Activated CD4-positive, alpha-beta T cell treated with anti-CD3 and anti-CD28 coated beads for 1 hour (primary cell): ENCODE results near the gene COL21A1.

Experiments used
- DNase-seq: peaks from one replicate; pipeline ENCODE4 v3.0.0-alpha.2; 2020

COL21A1 gene

DNA sequence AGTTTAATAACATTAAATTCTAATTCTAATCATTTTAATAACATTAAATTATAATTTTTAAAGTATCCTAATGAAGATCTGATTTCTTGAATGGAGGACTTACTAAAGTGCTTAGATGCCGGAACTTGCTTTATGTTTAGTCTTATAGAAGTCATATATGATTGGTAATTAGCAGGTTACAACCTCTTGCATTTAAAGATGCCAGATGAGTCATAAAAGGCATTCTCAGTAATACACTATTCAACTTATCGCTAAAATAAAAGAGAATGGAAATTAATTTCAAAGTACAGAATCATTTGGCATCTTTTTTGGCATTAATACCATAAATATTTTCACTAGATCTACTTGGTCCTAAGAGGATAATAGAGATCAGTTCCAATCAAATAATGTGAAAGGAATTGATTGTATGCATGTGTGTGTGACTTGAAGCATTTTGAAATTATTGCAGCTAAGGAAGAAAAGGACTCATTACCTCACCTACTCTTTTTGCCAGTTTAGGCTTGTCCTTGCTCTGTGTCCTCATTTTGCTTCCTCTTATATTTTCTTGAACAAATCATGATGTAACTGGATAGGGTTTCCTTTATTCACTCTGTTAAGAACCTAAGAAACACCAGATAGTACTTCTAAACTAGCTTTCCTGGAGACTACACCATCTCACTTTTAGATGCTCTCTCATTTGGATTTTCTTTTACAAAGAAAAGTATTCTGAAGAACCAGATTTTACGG, 2.7 kb downstream of the COL21A1 start:
- no peak for DNase-seq

- DNase-seq, result no peak
Measured at GRCh38 chr6:56244089-56244488, 3.3 kb downstream of the COL21A1 start.

GRCh38 chr6:56243518-56244070, 3.8 kb downstream of the COL21A1 start:
- no peak for DNase-seq

DNA sequence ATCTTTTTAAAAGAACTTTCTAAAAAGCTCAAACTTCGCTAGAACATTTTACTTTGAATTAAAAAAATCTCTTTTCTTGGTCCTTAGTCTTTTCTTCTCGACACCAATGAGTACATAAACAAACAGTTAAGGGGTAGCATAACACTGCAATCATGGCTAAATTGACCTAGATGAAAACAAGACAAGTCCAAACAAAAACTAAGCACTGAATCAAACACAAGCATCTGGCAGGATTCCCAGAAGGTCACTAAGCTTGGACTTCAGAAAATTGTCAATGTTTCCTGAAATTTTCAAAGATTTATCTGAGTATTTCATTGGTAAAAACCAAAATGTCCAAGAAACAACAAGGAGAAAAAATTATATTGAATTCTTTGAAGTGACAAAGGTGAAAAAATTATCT, 5.0 kb downstream of the COL21A1 start:
- DNase-seq, result no peak

GRCh38 chr6:56241124-56241802, 6.1 kb downstream of the COL21A1 start:
- DNase-seq, result no peak

- DNase-seq, result no peak
Measured at GRCh38 chr6:56238352-56238751, 9.0 kb downstream of the COL21A1 start.

- no peak for DNase-seq
Measured at GRCh38 chr6:56235245-56235644, 12.1 kb downstream of the COL21A1 start.

DNA sequence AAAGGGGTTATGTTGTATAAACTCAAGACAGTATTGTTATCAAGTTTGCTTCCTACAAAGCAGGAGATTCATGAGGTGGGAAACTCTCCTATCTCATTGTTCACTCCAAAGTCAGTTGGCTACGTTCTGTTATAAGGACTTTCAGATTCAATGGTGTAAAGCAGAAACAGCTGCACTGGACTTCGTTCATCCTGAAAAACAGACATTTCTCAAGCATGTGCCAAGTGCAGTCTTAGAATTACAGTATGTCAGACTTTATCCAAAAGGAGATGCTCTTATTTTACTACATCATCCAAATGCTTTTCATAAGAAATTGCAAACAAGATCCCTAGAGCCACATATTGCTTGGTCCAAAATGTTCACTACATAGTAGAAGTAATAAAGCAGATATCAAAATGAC, 14.9 kb downstream of the COL21A1 start:
- DNase-seq, result no peak

- DNase-seq, result no peak
Measured at GRCh38 chr6:56231827-56232226, 15.6 kb downstream of the COL21A1 start.

- DNase-seq, result no peak
Measured at GRCh38 chr6:56230976-56231566, 16.3 kb downstream of the COL21A1 start.

DNA sequence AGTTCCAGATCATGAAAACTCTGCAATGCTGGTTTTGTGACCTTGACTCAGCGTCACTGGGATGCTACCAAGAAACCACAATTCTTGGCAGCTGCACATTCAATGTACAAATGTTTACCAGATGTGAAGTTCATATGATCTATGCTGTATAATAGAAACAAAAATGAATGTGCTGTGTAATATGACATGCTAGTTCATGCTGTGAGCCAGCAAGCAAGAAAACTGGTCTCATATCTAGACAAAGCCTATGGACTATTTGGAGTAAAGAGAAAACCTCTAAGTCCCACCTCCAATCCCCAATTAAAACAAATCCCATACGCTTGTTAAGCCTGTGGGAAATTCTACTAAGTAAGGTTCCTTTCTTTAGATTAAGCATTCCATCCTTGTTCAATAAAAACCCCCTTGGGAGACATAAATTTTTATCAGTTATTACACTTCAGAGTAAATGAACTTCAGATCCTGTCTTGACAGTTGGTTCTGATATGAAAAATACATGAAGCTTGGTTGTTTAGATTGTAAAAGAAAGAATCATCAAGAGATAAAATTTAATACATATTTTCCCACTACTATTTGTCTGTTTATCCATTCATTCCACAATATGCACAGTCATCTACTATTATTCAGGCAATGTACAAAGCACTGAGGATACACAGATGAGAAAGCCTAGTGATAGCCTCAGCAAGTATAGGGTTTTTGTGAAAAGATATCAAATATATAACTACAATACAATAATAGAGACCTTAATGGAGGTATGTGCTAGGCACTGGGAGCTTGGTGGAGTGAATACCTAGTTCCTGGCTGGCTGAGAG, 20.1 kb downstream of the COL21A1 start:
- DNase-seq, result no peak

- no peak for DNase-seq
Measured at GRCh38 chr6:56223995-56224394, 23.4 kb downstream of the COL21A1 start.

GRCh38 chr6:56222499-56222898, 24.9 kb downstream of the COL21A1 start:
- no peak for DNase-seq

DNA sequence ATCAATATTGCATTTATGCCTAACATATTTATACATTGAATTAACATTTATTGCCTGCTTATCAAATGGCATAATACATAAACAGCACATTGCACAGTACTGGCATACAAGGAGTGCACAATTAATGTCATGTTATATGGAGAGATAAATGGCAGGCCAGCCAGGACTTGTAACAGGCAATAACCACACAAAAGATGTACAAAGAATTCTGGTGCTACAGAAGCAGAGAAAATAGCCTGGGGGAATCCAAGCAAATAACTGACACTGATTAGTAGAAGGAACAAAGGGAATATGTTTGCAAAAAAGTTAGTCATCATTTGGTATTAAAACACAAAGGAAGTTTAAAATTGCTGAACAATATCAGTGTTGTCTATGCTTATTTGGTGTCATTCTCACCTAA, 27.3 kb downstream of the COL21A1 start:
- DNase-seq, result no peak

- DNase-seq, result no peak
Measured at GRCh38 chr6:56214703-56215101, 32.7 kb downstream of the COL21A1 start.

- no peak for DNase-seq
Measured at GRCh38 chr6:56214041-56214702, 33.2 kb downstream of the COL21A1 start.

- no peak for DNase-seq
Measured at GRCh38 chr6:56211724-56212123, 35.7 kb downstream of the COL21A1 start.

DNA sequence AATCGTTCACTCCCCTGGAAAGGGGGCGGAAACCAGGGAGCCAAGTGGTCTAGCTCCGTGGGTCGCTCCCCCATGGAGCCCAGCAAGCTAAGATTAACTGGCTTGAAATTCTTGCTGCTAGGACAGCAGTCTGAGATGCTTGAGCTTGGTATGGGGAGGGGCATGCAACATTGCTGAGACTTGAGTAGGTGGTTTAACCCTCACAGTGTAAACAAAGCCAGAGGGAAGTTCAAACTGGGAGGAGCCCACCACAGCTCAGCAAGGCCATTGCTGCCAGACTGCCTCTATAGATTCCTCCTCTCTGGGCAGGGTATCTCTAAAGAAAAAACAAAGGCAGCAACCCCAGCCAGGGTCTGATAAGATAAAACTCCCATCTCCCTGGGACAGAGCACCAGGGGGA, 43.2 kb downstream of the COL21A1 start:
- DNase-seq, result no peak

- no peak for DNase-seq
Measured at GRCh38 chr6:56199956-56200355, 47.4 kb downstream of the COL21A1 start.

DNA sequence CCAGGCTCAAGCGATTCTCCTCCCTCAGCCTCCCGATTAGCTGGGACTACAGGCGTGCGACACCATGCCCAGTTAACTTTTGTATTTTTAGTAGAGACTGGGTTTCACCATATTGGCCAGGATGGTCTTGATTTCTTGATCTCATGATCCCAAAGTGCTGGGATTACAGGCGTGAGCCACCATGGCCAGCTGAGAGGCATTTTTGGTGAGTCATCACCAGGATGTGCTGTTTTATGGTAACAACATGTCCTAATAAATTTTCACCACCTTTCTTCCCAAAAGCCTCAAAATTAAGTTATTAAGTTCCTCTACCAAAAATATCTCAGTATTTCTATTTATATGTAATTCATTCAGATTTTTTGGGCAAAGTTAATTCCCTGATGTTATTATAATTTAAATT, 53.5 kb downstream of the COL21A1 start:
- no peak for DNase-seq

DNA sequence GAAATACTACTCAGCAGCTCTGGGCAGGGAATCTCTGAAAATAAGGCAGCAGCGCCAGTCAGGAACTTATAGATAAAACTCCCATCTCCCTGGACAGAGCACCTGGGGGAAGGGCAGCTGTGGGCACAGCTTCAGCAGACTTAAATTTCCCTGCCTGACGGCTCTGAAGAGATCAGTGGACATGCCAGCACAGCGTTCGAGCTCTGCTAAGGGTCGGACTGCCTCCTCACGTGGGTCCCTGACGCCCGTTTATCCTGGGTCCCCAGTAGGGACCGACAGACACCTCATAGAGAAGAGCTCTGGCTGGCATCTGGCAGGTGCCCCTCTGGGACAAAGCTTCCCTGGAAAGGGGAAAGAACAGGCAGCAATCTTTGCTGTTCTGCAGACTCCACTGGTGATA, 59.0 kb downstream of the COL21A1 start:
- no peak for DNase-seq

DNA sequence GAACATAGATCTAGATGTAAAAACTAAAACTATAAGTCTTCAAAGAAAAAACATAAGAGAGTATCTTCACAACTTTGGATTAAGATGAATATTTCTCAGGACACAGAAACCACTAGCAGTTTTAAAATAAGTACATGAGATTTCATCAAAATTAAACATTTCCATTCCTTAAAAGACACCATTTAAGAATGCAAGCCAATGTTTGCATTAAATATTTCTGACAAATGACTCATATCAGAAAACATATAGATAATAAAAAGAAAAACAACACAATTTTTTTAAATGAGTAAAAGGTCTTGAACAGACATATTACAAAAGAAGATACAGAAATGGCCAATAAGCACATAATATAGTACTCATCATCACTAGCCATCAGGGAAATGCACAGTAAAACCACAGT, 59.7 kb downstream of the COL21A1 start:
- no peak for DNase-seq

GRCh38 chr6:56176741-56177140, 70.6 kb downstream of the COL21A1 start:
- DNase-seq, result no peak
